ENCODE results near the gene ABCC8. TPM values are rescaled to one million over a fixed set of nuclear protein-coding genes. Genes with fewer than 3 reads are reported as not detected.

Gene ABCC8
- total RNA-seq, 1 experiment from 2014 or later = 2.4 TPM

- H3K4me3 Mint-ChIP-seq = no peak overlapping the region
- Histone ChIP-seq H4K91ac (ENCODE audit: insufficient read length, low read depth, low read length) (no peak overlapping the region), H4K20me1 (ENCODE audit: control insufficient read depth, insufficient read depth, insufficient read length) (no peaks in the 10 kb centered on the region), H3K18ac (ENCODE audit: insufficient read length, low read depth, low read length) (no peak overlapping the region), H2BK12ac (ENCODE audit: insufficient read length, low read depth, low read length) (no peak overlapping the region), H3K56ac (ENCODE audit: insufficient read length, low read depth, low read length) (no peak overlapping the region), H3T11ph (ENCODE audit: low read length) (no peak overlapping the region), H3K4me2 (ENCODE audit: insufficient read depth, insufficient read length, low read length) (no peak overlapping the region), H3K23me2 (ENCODE audit: insufficient read length, low read depth, low read length, poor library complexity, severe bottlenecking) (no peaks in the 10 kb centered on the region), H3K27me3 (ENCODE audit: insufficient read depth, low read length) (no peaks in the 10 kb centered on the region), H2BK5ac (ENCODE audit: insufficient read length, low read length) (no peak overlapping the region), H2BK15ac (ENCODE audit: low read depth, low read length) (no peak overlapping the region), H3K4ac (ENCODE audit: low read depth, low read length) (no peak overlapping the region), H3K9ac (ENCODE audit: extremely low read depth, insufficient read length, low read length) (no peak overlapping the region), H3K27ac (ENCODE audit: insufficient read length, low read depth, low read length) (no peak overlapping the region), H3K79me1 (ENCODE audit: insufficient read depth, low read depth, low read length, poor library complexity, severe bottlenecking) (no peaks in the 10 kb centered on the region), H3K79me2 (ENCODE audit: insufficient read depth, low read length) (no peaks in the 10 kb centered on the region), H4K5ac (ENCODE audit: insufficient read length, low read depth, low read length) (no peak overlapping the region), H2BK20ac (ENCODE audit: low read depth, low read length, poor library complexity, severe bottlenecking) (no peak overlapping the region), H3K4me1 (ENCODE audit: insufficient read depth, low read length) (no peaks in the 10 kb centered on the region), H3K14ac (ENCODE audit: insufficient read depth, low read length) (no peak overlapping the region), H2AFZ (ENCODE audit: low read length) (no peak overlapping the region), H2AK5ac (ENCODE audit: insufficient read length, low read length) (no peak overlapping the region), H3K23ac (ENCODE audit: insufficient read length, low read depth, low read length) (no peak overlapping the region), H3K9me3 (ENCODE audit: control insufficient read depth, low read depth, low read length) (peaks cover 52% of the 10 kb centered on the region), H4K8ac (replicated peaks; ENCODE audit: insufficient read length, low read depth, low read length) (no peak overlapping the region), H2BK120ac (ENCODE audit: low read depth, low read length, poor library complexity, severe bottlenecking) (no peak overlapping the region)
- TF ChIP-seq CTCF (conservative IDR thresholded peaks at IDR 0.05) = no peak
- H3K27me3 Mint-ChIP-seq (ENCODE audit: low read depth) = peaks cover 8% of the 10 kb centered on the region
- WGBS (ENCODE audit: extremely low coverage, insufficient read length, low lambda C conversion rate) = no CpG with 5 or more reads among the region's 3 CpGs
- peaks cover 51 to 54% of the 10 kb centered on the region in 2 experiments for H3K9me3 Mint-ChIP-seq
- DNase-seq = no peak
- H3K36me3 Mint-ChIP-seq (ENCODE audit: insufficient read depth in 1 of 3, low read depth in 3 of 3) = peaks cover 42 to 51% (median 42%) of the 10 kb centered on the region in 3 experiments
- no peak overlapping the region for H3K27ac Mint-ChIP-seq
- H3K4me1 Mint-ChIP-seq = 0 out of 4 replicates have a peak, but pooled peaks cover 0 to 3% of the 10 kb centered on the region in 2 experiments
These were observed 108.1 kb downstream of the ABCC8 start for GRCh38 chr11:17368551-17368950.

All from H9 (cell line).